LNCaP clone FGC (cell line): ENCODE data around the gene RAB40C.

Source experiments
- DNase-seq: peaks from one replicate; pipeline ENCODE4 v3.0.0-alpha.2; 2011; ENCODE audit warnings: low read depth
- H3K4me3 ChIP-seq: 2 replicates; pipeline ENCODE4 v1.5.1; 2011; ENCODE audit warnings: mild to moderate bottlenecking, low read depth, low read length, control low read depth
- CTCF ChIP-seq: IDR thresholded peaks from 2 replicates; pipeline ENCODE4 v1.5.1; 2012; ENCODE audit warnings: mild to moderate bottlenecking; ENCODE audit not compliant: control insufficient read depth, insufficient read depth; ENCODE audit errors: extremely low read depth

RAB40C gene

GRCh38 chr16:569445-570254 lies 20.2 kb upstream of the RAB40C start, which contains the start of gene PIGQ:
Gene PIGQ (plus strand): TSS chr16:569968. CDS start chr16:574075, 4,107 bp downstream.
- no peak for DNase-seq
- H3K4me3 ChIP-seq, result peak within 1 kb of the TSS; percentile 92
- no peak for TF ChIP-seq CTCF

GRCh38 chr16:572865-573650 lies 16.8 kb upstream of the RAB40C start:
- no peak for TF ChIP-seq CTCF
- no peak for DNase-seq
- no peak overlapping the region for H3K4me3 ChIP-seq

GRCh38 chr16:574021-574760 lies 15.7 kb upstream of the RAB40C start:
- DNase-seq, result no peak
- TF ChIP-seq CTCF, result no peak
- no peak overlapping the region for H3K4me3 ChIP-seq

GRCh38 chr16:575354-576196 lies 14.3 kb upstream of the RAB40C start:
- H3K4me3 ChIP-seq, result no peak overlapping the region
- TF ChIP-seq CTCF, result no peak
- no peak for DNase-seq

GRCh38 chr16:576197-576822 lies 13.6 kb upstream of the RAB40C start:
- no peak for DNase-seq
- TF ChIP-seq CTCF, result no peak
- no peak overlapping the region for H3K4me3 ChIP-seq

- H3K4me3 ChIP-seq, result no peak overlapping the region
- DNase-seq, result no peak
- TF ChIP-seq CTCF, result no peak
Observed at GRCh38 chr16:576823-577201, 13.1 kb upstream of the RAB40C start.
